ENCODE measurements around the gene HABP4. TPM values are rescaled to one million over a fixed set of nuclear protein-coding genes. Genes with fewer than 3 reads are reported as not detected.

HABP4 gene
- total and polyA plus RNA-seq, 9 of the 15 experiments (the other 6 are each of a cell fraction or from before 2014, with no cell fraction given): 0.38 to 2.4 (median 1.9) TPM

GRCh38 chr9:96420468-96421219, 29.3 kb upstream of the HABP4 start (continued):
- TF ChIP-seq ZNF133 (CRISPR knock-in tag; IDR thresholded peaks at IDR 0.05) (peak; percentile 96), KDM4B (IDR thresholded peaks at IDR 0.05; ENCODE audit: borderline replicate concordance in 2 of 2, low read depth in 1 of 2) (no peak), ZFX (CRISPR knock-in tag; IDR thresholded peaks at IDR 0.05) (peak; percentile 32; the same call in 1 of the 2 replicates), ZNF551 (CRISPR knock-in tag; IDR thresholded peaks at IDR 0.05) (peak; percentile 87), CBX8 (IDR thresholded peaks at IDR 0.05; ENCODE audit: borderline replicate concordance, extremely low read depth, low read depth, low read length, poor library complexity, severe bottlenecking) (no peak), RBM17 (IDR thresholded peaks at IDR 0.05; ENCODE audit: borderline replicate concordance, low read depth, low read length) (no peak), MED1 (CRISPR knock-in tag; IDR thresholded peaks at IDR 0.05; ENCODE audit: borderline replicate concordance) (no peak), MYBL2 (IDR thresholded peaks at IDR 0.05; ENCODE audit: low read depth) (no peak), MYBL2 (CRISPR knock-in tag; IDR thresholded peaks at IDR 0.05; ENCODE audit: borderline replicate concordance) (no peak), MEF2D (tag; conservative IDR thresholded peaks at IDR 0.05; ENCODE audit: low read depth) (peak; percentile 99), KLF1 (tag; IDR thresholded peaks at IDR 0.05) (peak; percentile 90), CCAR2 (IDR thresholded peaks at IDR 0.05; ENCODE audit: low read depth, low read length) (no peak), ARHGAP35 (IDR thresholded peaks at IDR 0.05; ENCODE audit: partially characterized antibody) (no peak), FUS (optimal IDR thresholded peaks at IDR 0.05; ENCODE audit: low read depth, low read length) (no peak), DIDO1 (tag; IDR thresholded peaks at IDR 0.05; ENCODE audit: low read depth) (peak; percentile 92), HNRNPH1 (optimal IDR thresholded peaks at IDR 0.05; ENCODE audit: low read depth, low read length) (no peak)
- TF ChIP-seq, protein P1, sequence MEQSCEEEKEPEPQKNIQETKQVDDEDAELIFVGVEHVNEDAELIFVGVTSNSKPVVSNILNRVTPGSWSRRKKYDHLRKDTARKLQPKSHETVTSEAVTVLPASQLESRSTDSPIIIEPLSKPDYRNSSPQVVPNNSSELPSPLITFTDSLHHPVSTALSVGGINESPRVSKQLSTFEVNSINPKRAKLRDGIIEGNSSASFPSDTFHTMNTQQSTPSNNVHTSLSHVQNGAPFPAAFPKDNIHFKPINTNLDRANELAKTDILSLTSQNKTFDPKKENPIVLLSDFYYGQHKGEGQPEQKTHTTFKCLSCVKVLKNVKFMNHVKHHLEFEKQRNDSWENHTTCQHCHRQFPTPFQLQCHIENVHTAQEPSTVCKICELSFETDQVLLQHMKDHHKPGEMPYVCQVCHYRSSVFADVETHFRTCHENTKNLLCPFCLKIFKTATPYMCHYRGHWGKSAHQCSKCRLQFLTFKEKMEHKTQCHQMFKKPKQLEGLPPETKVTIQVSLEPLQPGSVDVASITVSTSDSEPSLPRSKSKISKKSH (CRISPR knock-in tag; IDR thresholded peaks at IDR 0.05): peak; percentile 89
- TF ChIP-seq, protein P2, sequence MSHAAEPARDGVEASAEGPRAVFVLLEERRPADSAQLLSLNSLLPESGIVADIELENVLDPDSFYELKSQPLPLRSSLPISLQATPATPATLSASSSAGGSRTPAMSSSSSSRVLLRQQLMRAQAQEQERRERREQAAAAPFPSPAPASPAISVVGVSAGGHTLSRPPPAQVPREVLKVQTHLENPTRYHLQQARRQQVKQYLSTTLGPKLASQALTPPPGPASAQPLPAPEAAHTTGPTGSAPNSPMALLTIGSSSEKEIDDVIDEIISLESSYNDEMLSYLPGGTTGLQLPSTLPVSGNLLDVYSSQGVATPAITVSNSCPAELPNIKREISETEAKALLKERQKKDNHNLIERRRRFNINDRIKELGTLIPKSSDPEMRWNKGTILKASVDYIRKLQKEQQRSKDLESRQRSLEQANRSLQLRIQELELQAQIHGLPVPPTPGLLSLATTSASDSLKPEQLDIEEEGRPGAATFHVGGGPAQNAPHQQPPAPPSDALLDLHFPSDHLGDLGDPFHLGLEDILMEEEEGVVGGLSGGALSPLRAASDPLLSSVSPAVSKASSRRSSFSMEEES (CRISPR knock-in tag; IDR thresholded peaks at IDR 0.05): peak; percentile 68
- TF ChIP-seq, protein P3, sequence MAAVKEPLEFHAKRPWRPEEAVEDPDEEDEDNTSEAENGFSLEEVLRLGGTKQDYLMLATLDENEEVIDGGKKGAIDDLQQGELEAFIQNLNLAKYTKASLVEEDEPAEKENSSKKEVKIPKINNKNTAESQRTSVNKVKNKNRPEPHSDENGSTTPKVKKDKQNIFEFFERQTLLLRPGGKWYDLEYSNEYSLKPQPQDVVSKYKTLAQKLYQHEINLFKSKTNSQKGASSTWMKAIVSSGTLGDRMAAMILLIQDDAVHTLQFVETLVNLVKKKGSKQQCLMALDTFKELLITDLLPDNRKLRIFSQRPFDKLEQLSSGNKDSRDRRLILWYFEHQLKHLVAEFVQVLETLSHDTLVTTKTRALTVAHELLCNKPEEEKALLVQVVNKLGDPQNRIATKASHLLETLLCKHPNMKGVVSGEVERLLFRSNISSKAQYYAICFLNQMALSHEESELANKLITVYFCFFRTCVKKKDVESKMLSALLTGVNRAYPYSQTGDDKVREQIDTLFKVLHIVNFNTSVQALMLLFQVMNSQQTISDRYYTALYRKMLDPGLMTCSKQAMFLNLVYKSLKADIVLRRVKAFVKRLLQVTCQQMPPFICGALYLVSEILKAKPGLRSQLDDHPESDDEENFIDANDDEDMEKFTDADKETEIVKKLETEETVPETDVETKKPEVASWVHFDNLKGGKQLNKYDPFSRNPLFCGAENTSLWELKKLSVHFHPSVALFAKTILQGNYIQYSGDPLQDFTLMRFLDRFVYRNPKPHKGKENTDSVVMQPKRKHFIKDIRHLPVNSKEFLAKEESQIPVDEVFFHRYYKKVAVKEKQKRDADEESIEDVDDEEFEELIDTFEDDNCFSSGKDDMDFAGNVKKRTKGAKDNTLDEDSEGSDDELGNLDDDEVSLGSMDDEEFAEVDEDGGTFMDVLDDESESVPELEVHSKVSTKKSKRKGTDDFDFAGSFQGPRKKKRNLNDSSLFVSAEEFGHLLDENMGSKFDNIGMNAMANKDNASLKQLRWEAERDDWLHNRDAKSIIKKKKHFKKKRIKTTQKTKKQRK (IDR thresholded peaks at IDR 0.05; ENCODE audit: borderline replicate concordance, low read depth, low read length): no peak
- TF ChIP-seq, protein P4, sequence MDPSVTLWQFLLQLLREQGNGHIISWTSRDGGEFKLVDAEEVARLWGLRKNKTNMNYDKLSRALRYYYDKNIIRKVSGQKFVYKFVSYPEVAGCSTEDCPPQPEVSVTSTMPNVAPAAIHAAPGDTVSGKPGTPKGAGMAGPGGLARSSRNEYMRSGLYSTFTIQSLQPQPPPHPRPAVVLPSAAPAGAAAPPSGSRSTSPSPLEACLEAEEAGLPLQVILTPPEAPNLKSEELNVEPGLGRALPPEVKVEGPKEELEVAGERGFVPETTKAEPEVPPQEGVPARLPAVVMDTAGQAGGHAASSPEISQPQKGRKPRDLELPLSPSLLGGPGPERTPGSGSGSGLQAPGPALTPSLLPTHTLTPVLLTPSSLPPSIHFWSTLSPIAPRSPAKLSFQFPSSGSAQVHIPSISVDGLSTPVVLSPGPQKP (CRISPR knock-in tag; IDR thresholded peaks at IDR 0.05): no peak
